NCI-H1092 treated with DMSO at 0.1 percent for 48 hours (cell line): ENCODE results near the gene ETV2.
"Not testable (repeated sequence)": the region's sequence is repeated elsewhere in the genome, so short reads cannot be mapped to it uniquely, and the experiment has no call there.

Experiments
- DNase-seq: peaks from one replicate; lab custom pipeline; 2025; lab: John Stamatoyannopoulos, UW

ETV2 gene

GRCh38 chr19:35628565-35629331 is 12.8 kb upstream of the ETV2 start, which contains the start of gene RBM42:
Gene RBM42, plus strand, starts transcription at chr19:35629036. Its CDS starts 118 bp downstream, at chr19:35629154.
- peak; percentile 91 for DNase-seq

- no peak for DNase-seq
Measured at GRCh38 chr19:35629332-35629633, 12.3 kb upstream of the ETV2 start.

GRCh38 chr19:35633727-35634440 is 7.7 kb upstream of the ETV2 start:
- DNase-seq, result no peak

- DNase-seq, result no peak
Measured at GRCh38 chr19:35636651-35637050, 4.9 kb upstream of the ETV2 start.

- no peak for DNase-seq
Measured at GRCh38 chr19:35637165-35637564, 4.4 kb upstream of the ETV2 start.

DNA sequence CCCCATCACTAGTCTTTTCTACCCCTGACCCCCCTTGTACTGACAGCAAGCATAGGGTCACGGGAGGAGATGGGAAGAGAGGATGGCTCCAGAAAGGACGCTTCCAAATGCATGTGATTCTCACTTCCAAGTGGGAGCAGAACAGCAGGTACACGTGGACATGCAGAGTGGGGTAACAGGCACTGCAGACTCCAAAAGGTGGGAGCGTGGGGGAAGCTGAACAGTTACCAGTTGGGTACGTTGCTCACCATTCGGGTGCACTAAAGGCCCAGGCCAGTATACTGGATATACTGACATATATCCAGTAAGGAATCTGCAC is 2.3 kb upstream of the ETV2 start:
- DNase-seq, result no peak

DNA sequence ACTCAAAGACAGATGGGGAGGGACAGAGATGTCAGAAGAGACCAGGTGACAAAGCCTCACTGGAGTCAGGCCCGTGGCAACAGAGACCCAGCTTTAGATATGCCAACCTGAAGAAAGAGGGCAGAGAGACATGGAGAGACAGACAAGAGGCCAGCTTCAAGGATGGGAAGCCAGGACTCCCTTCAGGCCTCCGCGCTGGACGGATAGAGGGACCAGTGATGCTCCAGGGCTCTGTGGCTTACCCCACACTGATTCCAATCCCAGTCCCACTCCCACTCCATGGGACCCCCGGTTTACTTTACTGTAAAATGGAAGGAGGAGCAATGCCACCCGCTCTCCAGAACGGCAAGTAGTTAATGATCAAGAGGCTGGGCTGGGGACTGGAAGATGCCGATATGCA is 1.7 kb upstream of the ETV2 start:
- DNase-seq, result no peak

DNA sequence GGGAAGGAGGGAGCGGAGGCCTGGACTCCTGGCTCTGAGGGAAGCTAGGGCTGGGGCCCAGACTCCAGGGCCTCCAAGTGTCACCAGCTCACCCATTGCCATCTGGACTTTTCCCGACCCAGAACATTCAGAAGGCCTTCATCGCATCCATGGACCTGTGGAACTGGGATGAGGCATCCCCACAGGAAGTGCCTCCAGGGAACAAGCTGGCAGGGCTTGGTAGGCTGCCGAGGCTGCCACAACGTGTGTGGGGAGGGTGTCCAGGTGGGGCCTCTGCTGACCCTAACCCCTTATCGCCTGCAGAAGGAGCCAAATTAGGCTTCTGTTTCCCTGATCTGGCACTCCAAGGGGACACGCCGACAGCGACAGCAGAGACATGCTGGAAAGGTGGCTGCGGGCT is 767 bp downstream of the ETV2 start:
- DNase-seq, result no peak

DNA sequence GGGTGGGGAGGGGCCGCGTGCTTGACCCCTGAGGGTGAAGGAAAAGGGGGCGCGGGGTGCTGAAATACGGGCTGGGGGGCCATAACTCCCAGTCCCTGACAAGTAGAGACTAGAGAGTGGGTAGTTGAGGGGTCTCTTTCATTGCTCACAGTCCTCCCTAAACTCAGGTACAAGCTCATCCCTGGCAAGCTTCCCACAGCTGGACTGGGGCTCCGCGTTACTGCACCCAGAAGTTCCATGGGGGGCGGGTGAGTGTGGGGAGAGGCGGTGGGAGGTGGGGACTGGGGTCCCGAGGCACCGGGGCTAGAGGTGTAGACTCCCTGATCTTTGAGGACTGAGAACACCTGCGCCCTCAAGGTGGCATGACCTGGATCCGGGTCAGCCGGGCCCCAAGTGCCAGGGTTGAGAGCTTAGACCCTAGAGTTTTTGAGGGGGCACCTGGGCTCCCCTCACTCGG is 1.3 kb downstream of the ETV2 start:
- DNase-seq, result no peak

DNA sequence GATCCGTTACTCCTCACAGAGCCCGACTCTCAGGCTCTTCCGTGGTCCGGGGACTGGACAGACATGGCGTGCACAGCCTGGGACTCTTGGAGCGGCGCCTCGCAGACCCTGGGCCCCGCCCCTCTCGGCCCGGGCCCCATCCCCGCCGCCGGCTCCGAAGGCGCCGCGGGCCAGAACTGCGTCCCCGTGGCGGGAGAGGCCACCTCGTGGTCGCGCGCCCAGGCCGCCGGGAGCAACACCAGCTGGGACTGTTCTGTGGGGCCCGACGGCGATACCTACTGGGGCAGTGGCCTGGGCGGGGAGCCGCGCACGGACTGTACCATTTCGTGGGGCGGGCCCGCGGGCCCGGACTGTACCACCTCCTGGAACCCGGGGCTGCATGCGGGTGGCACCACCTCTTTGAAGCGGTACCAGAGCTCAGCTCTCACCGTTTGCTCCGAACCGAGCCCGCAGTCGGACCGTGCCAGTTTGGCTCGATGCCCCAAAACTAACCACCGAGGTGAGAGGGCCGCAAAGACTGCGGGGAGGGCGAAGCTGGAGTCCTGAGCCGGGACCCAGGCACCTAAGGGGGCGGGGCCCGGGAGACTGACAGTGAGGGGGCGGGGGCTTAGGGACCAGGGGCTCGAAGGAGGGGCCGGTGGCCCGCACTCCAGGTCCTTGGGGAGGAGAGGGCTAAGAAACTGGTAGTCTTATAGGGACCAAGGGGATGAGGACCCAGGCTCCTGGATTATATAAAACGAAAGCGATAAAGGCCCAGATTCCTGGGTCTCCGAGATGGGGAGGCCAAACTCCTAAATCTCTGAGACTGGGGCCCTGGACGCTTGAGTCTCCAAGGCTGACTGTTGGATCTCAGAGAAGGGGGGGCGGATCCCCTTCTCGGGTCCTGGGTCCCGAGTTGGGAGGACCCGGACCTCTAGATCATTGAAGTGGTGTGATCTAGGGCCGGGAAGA is 2.0 kb downstream of the ETV2 start:
- DNase-seq, result peak; percentile 48

- DNase-seq, result peak; percentile 68
Measured at GRCh38 chr19:35644206-35644986, 2.9 kb downstream of the ETV2 start.

GRCh38 chr19:35644987-35645679 is 3.6 kb downstream of the ETV2 start:
- DNase-seq, result peak; percentile 17

- no peak for DNase-seq
Measured at GRCh38 chr19:35645680-35646511, 4.4 kb downstream of the ETV2 start.

- DNase-seq, result peak; percentile 92
Measured at GRCh38 chr19:35648017-35648961, 6.7 kb downstream of the ETV2 start, which contains the start of gene COX6B1. Gene COX6B1, plus strand, starts transcription at chr19:35648323. Its CDS starts 2,921 bp downstream, at chr19:35651244.

GRCh38 chr19:35650581-35650980 is 9.0 kb downstream of the ETV2 start:
- no peak for DNase-seq

DNA sequence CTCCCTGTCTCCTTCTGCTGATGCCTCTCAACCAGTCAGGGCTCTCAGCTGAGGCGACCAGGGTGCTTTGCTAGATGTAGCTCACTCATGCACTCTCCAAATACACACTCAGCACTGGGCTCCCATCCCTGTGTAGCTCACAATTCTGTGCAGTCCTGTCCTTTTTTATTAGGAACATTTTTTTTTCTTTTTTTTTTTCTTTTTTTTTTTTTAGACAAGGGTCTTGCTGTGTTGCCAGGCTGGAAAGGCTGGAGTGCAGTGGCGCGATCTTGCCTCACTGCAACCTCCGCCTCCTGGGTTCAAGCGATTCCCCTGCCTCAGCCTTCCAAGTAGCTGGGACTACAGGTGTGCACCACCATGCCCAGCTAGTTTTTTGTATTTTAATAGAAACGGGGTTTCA is 13.3 kb downstream of the ETV2 start:
- not testable (repeated sequence) for DNase-seq

GRCh38 chr19:35655600-35655999 is 14.1 kb downstream of the ETV2 start:
- DNase-seq, result no peak

DNA sequence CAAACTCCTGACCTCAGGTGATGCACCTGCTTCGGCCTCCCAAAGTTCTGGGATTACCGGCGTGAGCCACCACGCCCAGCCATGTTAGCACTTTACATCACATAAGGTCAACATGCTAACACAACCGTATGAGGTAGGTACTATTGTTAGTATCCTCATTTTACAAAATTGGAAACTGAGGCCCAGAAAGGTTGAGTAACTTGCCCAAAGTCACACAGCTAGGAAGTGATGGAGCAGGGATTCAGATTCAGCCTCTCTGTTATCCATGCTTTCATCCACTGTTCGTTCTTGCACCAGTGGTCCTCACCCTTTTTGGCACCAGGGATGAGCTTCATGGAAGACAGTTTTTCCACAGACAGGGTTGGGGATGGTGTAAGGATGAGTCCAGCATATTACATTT is 15.2 kb downstream of the ETV2 start:
- no peak for DNase-seq
